ENCODE results near the gene DNLZ.

Gene DNLZ

GRCh38 chr9:136374183-136374575 is 10.6 kb upstream of the DNLZ start:
- no peak for DNase-seq

GRCh38 chr9:136373300-136374182 is 10.0 kb upstream of the DNLZ start, which contains the start of gene CARD9:
Gene CARD9 (minus strand): TSS chr9:136373669. CDS start chr9:136372078, 1,591 bp downstream.
- DNase-seq: no peak

DNA sequence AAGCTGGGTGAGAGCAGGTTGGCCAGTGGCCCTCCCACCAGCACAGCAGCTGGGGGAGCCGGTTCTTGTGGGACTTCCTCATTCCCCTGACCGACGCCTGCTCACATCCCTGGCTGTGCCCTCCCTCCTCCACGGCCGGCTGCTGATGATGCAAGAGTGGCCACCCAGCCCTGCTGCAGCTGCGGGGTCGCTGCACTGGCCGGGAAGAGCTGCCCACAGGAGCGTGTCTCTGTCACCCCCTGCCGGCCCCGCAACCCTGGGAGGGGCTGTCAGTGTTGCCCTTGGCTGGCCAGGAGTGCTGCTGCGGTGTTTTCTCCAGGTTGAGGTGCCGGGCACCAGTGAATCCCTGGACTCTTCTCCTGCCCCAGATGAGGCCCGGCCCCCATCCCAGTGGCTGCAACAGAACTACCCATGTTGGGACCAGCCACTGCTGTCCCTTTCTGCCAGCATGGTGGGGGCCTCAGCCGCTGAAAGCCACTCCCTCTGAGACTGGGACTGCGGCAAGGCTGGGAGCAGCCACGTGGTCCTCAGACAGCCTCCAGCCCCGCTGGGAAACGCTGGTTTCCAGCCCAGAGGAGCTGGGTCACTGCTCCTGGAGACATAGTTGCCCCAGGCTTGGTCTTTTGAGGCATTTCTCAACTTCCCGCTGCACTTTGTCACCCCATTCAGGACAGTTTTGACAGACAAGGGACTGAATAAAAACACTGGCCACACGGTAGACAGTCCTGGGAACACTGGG is 9.2 kb upstream of the DNLZ start:
- DNase-seq: no peak

DNA sequence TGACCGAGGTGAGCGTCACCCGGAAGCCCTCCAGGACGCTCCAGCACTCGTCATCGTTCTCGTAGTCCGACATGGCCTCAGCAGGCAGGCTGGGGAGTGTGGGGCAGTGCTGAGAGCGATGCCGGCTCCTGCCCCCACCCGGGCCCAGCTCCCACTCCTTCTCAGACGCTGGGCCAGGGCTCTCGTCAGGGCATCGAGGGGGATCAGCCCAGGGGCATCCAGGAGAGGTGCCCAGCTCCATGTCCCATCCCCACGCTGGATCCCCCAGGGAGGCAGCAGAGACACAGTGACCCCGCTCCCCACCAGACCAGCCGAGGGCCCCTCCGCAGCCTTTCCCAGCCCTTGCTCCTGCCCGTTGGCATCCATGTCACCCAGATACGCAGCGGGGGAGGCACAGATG is 8.5 kb upstream of the DNLZ start:
- no peak for DNase-seq

GRCh38 chr9:136371533-136371880 is 8.0 kb upstream of the DNLZ start:
- no peak for DNase-seq

- no peak for DNase-seq
These were observed 7.4 kb upstream of the DNLZ start for GRCh38 chr9:136370687-136371532.

- DNase-seq: no peak
These were observed 6.5 kb upstream of the DNLZ start for GRCh38 chr9:136370037-136370436.

DNA sequence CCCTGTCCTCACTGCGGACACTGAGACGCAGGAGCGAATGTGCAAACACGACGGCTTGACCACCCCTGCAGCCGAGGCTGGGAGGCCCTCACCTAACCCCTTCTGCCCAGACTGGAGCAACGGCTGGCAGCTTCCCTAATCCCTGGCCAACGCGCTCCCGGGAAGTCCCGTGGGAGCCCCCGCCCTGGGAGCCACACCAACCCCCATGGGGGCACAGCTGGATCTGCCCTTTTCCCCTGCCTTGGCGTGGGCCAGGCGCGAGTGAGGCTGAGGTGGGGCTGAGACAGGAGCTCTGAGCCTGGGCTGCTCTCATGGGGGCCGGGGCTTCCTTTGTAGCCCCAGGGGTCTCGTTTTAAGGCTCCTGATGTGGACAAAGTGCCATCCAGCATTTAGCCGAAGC is 4.6 kb upstream of the DNLZ start:
- DNase-seq: no peak

DNA sequence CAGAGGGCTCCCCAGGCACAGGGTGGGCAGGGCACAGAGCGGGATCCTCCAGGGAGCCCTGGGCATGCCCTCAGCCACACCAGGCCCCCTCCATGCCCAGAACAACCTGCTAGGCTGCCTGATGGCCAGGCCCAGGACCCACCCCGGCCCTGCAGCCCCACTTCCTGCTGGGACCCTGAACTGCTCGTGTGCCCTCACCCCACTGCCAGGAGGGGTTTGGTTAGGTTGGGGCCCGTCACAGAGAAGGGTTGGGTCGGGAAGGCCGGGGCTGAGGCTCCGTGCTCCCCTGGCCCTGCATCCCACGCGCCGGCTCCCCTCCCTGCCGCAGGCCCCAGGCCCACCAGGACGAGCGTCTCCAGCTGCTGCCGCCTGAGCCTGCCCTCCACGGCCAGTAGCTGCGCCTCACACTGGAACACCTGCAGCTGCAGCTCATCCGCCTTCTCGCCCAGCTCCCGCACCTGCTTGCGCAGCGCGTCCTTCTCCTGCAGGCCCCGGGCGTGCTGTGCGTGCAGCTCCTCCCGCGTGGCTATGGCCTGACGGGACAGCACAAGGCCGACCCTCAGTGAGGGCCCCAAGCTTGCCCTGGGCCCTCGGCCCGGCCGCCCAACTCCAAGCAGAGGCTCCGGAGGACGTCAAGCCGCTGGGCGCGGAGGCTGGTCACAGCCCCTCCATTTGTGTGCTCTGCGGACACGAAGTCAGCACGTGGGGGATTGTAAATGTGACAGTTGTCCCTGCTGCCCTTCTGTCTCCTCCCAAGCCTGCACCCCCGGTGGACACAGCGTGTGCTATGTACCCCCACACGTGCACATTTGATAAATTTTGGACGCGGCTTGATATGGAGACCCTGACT is 4.0 kb upstream of the DNLZ start:
- DNase-seq: no peak

DNA sequence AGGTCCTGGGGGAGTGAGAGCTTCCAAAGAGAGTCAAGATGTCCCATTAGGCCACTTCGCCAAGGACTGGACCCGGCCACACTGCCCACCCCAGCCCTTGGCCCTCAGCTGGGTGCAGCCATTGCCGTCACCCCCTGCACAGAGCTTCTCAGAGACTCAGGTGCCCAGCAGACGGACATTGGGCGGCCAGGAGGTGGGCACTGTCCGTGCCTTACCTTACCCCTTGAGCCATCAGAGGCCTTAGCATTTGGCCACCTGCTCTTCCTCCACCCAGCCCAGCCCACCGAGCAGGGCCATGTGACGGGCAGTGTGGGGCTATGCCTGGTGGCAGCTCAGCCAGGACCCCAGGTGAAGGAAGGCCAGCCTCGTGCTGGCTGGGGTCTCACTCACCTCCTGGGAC is 3.3 kb upstream of the DNLZ start:
- no peak for DNase-seq

DNA sequence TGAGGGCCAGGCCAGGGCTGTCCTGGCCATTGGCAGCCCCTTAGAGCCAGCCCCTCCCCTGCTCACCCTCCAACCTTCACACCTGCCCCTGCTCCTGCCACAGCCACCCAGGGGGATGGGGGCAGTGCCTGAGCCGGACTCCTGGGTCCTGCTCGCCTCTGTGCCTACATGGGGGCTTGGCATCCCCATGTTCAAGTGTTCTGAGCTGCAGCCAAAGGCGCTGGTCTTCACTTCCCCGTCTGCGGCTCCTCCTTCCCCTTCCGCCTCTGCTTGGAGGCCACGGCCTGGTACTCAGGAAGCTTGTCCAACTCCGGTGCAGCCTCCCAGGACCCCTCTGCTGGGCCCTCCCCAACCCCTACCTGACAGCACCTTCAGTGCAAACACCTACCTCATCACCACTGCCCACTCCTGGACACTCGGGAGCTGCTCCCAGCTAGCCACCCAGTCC is 2.3 kb upstream of the DNLZ start:
- no peak for DNase-seq

- DNase-seq: no peak
These were observed 1.6 kb upstream of the DNLZ start for GRCh38 chr9:136364942-136365774.

DNA sequence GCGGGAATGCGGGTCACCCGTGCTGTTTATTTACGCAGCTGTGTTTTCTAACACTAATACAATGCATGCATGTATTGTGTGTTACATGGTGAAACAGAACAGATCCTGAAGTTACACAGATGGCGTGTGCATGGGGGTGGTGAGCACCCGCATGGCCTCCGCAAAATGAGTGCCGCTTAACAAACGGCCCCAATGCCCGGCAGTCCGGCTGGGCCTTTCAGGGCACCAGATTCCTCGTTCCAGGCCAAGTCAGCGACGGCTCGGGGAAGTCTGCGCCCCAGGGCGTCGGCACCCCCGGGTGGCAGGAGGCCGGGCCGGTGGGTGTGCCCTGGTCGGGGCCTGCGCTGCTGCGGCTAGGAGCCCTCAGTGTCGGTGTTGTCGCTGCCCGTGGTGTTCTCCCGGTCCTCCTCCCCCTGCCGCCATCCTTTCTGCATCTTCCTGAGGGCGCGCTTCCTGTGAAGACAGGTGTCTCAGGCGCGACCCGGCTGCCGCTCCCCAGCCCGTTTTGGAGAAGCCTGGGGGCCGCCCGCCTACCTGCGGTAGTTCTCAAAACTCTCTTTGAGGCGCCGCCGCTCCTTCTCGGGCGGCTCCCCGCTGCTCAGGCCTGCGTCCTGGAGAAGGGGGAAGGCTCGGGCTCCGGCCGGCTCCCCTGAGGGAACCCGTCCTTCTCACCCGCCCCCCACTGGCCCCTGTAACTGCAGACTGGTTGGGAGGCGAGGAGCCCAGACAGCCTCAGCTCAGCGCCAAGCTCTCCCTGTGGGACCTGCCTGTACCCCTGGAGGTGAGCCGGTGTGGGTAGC is 605 bp upstream of the DNLZ start:
- no peak for DNase-seq

- no peak for DNase-seq
These were observed 1.1 kb downstream of the DNLZ start for GRCh38 chr9:136362450-136362784.

DNA sequence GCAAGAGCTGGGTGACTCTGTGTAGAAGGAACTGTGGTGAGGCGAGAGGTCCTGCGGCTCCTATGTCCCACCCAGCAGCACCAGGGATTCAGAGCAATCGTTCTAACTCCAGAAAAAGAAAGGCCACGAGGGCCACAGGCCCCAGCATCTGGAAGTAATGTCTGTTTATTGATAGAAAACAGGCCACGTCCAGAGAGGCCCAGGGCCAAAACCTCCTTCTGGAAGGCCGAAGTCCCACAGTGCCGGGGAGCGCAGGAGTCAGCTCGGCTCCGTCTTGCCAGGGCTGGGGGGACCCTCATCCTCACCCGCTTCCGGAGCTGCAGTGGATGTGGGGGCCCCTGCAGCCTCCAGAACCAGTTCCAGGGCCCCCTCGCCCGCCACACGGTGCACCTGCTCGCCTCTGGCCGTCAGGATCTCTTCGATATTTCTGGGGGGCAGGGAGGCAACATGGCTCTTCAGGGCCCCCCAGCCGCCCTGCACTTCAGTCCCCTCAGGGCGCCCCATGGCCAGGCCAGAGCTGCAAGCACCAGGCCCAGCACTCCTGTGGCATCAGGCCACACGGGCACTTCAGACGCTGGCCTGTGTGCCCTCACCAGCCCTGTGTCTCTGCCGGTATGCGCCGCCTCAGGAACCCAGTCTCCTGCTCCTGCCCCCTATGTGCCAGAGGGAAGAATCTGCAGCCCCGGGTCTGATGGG is 1.6 kb downstream of the DNLZ start:
- DNase-seq: no peak

GRCh38 chr9:136361047-136361753 is 2.3 kb downstream of the DNLZ start:
- DNase-seq: no peak

- no peak for DNase-seq
These were observed 3.5 kb downstream of the DNLZ start for GRCh38 chr9:136359774-136360718.

DNA sequence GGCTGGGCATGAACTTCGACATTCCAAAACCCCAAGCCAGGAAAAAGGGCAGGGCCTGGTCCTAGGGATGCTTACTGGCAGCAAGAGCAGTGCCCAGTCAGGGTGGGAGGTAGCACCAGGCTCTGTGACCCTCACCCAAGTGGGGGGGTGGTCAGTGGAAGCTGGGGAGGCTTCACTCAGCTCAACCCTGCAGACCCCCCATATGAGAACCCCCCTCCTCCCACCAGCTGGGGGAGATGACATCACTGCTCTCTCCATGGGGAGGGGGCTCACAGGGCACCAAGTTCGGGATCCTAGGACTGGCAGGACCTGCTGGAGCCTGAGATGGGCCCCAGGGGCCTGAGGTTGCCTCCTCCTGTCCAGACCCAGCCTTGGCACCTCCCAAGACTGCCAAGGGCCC is 4.7 kb downstream of the DNLZ start:
- DNase-seq: no peak
